ENCODE measurements around the gene PP2D1. TPM values are rescaled to one million over a fixed set of nuclear protein-coding genes. Genes with fewer than 3 reads are reported as not detected.

The PP2D1 gene
- polyA plus RNA-seq, 3 donors, result 0.41 to 0.56 TPM; not detected in 1

GRCh38 chr3:19961960-19962359 lies 50.1 kb downstream of the PP2D1 start:
- intact Hi-C loops (cut with micrococcal nuclease), result no loop called here
- Mint-ChIP-seq H3K4me1 (peaks cover 8% of the 10 kb centered on the region), H3K36me3 (peaks cover 23 to 49% of the 10 kb centered on the region in 2 donors), H3K27ac (peak overlapping the region in 1 of 7 donors; percentile 69), H3K9me3 (no peaks in the 10 kb centered on the region), H3K4me3 (no peak overlapping the region), H3K27me3 (ENCODE audit: low read depth in 3 of 3) (peaks cover 0 to 2% (median 0%) of the 10 kb centered on the region in 3 donors)
- no peak for DNase-seq
- WGBS (ENCODE audit: insufficient coverage), result 100% methylated on average over 2 of the region's 4 CpGs
- TF ChIP-seq CTCF (IDR thresholded peaks at IDR 0.05), result no peak
- H3K27ac ChIP-seq (ENCODE audit: low read depth in 1 of 2, low read length in 2 of 2), result no peak overlapping the region
- H3K36me3 ChIP-seq (replicated peaks in 1 of 2; ENCODE audit: control insufficient read depth in 1 of 2, insufficient read depth in 2 of 2, low read length in 2 of 2), result peaks cover 6 to 51% of the 10 kb centered on the region in 2 donors
- H3K9me3 ChIP-seq (replicated peaks in 1 of 2; ENCODE audit: control insufficient read depth in 1 of 2, insufficient read depth in 1 of 2, low read length in 2 of 2), result no peaks in the 10 kb centered on the region
- H3K4me2 ChIP-seq (replicated peaks; ENCODE audit: extremely low read depth, low read length, poor library complexity, severe bottlenecking), result no peak overlapping the region
- peaks cover 100% of the 10 kb centered on the region for H4K20me1 ChIP-seq (ENCODE audit: insufficient read depth, low read length)
- H3K27me3 ChIP-seq (ENCODE audit: control insufficient read depth in 2 of 2, insufficient read depth in 2 of 2, low read length in 2 of 2), result no peaks in the 10 kb centered on the region
- no peaks in the 10 kb centered on the region for H3K4me1 ChIP-seq (ENCODE audit: control insufficient read depth in 1 of 2, insufficient read depth in 2 of 2, low read length in 2 of 2)
- H3K79me2 ChIP-seq (ENCODE audit: insufficient read depth, low read length), result peaks cover 95% of the 10 kb centered on the region
- H2AFZ ChIP-seq (ENCODE audit: insufficient read depth, low read depth, low read length, poor library complexity, severe bottlenecking), result no peak overlapping the region
- no peak overlapping the region for H3K9ac ChIP-seq (ENCODE audit: insufficient read depth, low read length, poor library complexity, severe bottlenecking)
- no peak overlapping the region for H3K4me3 ChIP-seq (replicated peaks in 1 of 3; ENCODE audit: low read depth in 2 of 3, low read length in 3 of 3)

GRCh38 chr3:19960696-19961095 lies 51.4 kb downstream of the PP2D1 start:
- Histone ChIP-seq H3K9ac (ENCODE audit: insufficient read depth, low read length, poor library complexity, severe bottlenecking) (no peak overlapping the region), H3K4me2 (replicated peaks; ENCODE audit: extremely low read depth, low read length, poor library complexity, severe bottlenecking) (no peak overlapping the region), H3K4me1 (ENCODE audit: control insufficient read depth in 1 of 2, insufficient read depth in 2 of 2, low read length in 2 of 2) (no peaks in the 10 kb centered on the region), H3K36me3 (replicated peaks in 1 of 2; ENCODE audit: control insufficient read depth in 1 of 2, insufficient read depth in 2 of 2, low read length in 2 of 2) (peaks cover 13 to 64% of the 10 kb centered on the region in 2 donors), H3K27me3 (ENCODE audit: control insufficient read depth in 2 of 2, insufficient read depth in 2 of 2, low read length in 2 of 2) (no peaks in the 10 kb centered on the region), H4K20me1 (ENCODE audit: insufficient read depth, low read length) (peaks cover 100% of the 10 kb centered on the region), H3K27ac (ENCODE audit: low read depth in 1 of 2, low read length in 2 of 2) (no peak overlapping the region), H3K4me3 (replicated peaks in 1 of 3; ENCODE audit: low read depth in 2 of 3, low read length in 3 of 3) (no peak overlapping the region), H2AFZ (ENCODE audit: insufficient read depth, low read depth, low read length, poor library complexity, severe bottlenecking) (no peak overlapping the region), H3K79me2 (ENCODE audit: insufficient read depth, low read length) (peaks cover 95% of the 10 kb centered on the region), H3K9me3 (replicated peaks in 1 of 2; ENCODE audit: control insufficient read depth in 1 of 2, insufficient read depth in 1 of 2, low read length in 2 of 2) (no peaks in the 10 kb centered on the region)
- Mint-ChIP-seq H3K27ac (peak overlapping the region in 1 of 7 donors; percentile 12), H3K9me3 (no peaks in the 10 kb centered on the region), H3K27me3 (ENCODE audit: low read depth in 3 of 3) (peaks cover 0 to 2% (median 0%) of the 10 kb centered on the region in 3 donors), H3K36me3 (peaks cover 28 to 53% of the 10 kb centered on the region in 2 donors), H3K4me1 (peaks cover 6% of the 10 kb centered on the region), H3K4me3 (no peak overlapping the region)
- no CpG with 5 or more reads among the region's 4 CpGs for WGBS (ENCODE audit: insufficient coverage)
- no peak for DNase-seq
- intact Hi-C loops (cut with micrococcal nuclease), result no loop called here
- TF ChIP-seq CTCF (IDR thresholded peaks at IDR 0.05), result no peak

Data from CD14-positive monocyte (primary cell).